Activated CD4-positive, CD25-positive, alpha-beta regulatory T cell treated with anti-CD3 and anti-CD28 coated beads, Interleukin-2, amount 50 U/mL, for 72 hours (primary cell): Measurements from ENCODE around the gene MCCD1.
"Not testable (repeated sequence)": the region's sequence is repeated elsewhere in the genome, so short reads cannot be mapped to it uniquely, and the experiment has no call there.

Source experiments
- DNase-seq: peaks from one replicate; pipeline ENCODE4 v3.0.0; 2021

MCCD1 gene

DNA sequence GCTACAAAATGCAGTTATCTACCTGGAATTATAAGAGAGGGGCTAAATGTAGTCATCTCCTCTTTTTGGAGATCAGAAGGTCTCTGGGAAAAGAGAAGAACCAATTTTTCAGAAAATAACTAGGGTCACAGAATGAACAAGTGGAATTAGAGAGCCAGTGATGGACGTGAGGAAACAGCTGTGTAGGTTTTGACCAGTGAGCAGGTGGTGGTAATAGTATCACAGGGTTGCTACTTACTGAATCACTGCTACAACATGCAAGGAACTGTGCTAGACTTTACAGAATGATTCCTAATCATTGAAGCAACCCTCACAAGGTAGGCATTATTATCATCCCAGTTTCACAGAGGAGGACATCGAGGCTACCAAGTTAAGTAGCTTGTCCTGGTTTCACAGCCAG is 15.9 kb downstream of the MCCD1 start:
- no peak for DNase-seq

DNA sequence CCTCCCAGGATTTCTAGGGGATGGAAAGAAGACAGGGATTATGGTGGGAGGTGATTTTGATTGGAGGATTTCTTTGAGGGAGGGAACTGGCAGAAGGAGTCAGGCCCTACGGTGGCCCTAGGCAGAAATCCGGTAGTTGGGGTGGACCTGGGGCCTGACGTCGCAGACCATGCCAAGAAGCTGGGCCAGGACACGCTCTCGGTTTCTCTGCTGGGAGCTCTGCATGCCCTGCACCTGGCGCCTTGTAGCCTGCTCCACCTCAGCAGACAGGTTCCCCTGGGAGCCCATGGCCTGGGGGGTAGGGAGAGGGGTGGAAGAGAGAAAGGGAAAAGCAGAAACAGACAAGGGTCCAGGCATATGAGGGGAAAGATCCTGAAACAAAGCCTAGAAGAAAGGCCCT is 16.5 kb downstream of the MCCD1 start:
- no peak for DNase-seq

DNA sequence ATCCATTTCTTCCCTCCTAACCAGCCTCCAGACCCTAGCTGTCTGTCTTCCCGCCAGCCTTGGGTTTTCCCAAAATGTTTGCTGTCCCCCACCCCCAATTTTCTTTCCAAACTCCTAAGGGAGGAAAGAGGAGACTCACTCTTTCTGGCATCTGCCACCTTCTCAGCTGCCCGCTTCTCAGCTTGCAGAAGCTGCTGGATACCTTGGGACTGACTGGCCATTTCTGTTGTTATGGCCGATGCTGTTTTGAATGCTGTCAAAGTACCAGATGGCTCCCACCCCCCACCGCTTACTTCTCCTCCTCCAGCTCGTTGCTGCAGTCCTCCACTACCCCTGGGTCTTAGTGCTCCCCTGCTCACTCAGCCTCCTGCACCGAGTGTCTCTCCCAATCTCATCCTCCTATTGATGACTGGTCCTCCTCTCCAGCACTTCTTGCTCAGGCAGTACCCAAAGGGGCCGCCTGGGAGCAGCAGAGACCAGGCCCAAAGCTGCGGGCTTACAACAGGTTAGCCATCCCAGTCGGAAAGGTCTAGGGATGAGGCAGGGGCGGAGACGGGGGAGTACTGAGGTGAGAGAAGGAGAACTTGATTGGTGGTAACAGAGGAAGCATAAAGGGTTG is 17.7 kb downstream of the MCCD1 start, which contains the start of gene ATP6V1G2:
ATP6V1G2 (minus strand) TSS at position 270 of the 619 bp plus-strand sequence; CDS start at position 221, 49 bp downstream.
- DNase-seq = peak; percentile 88

DNA sequence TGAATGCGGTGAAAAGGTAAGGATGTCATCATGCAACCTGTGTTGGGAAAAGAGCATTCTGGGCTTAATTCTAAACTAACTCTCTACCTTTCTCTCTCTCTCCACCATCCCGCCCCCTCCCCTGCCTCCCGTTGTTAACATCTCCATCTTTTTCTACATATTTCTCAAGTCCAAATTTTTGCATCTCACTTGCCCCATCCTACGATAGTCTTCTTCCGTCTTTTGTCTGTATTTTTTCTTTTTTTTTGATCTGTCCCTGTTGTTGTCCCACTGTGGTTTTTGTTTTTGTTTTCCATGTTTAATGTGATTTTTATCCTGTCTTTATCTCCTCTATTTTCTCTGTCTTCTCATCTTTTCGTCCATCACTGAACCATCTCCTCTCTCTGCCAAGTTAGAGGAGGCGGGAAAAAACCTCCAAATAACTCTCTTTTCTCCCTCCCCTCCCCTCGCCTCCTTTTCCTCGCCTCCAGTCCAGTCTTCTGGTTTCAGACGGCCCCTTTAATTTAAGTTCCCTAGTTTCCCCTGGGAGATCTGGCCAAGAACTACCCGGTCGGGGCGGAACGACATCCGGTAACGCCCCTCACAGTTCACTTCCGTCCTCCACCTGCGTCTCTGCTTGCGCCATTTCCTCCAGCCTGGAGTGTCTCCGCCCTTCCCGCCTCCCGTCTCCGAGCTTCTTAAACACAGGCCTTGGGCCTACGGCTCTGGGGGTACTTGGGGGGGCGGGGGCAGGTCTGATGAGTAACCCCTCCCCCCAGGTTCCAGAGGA is 18.4 kb downstream of the MCCD1 start, which contains the start of gene NFKBIL1:
NFKBIL1 (plus strand) TSS at position 651 of the 769 bp plus-strand sequence; CDS start at position 738, 87 bp downstream.
- peak; percentile 82 for DNase-seq

DNA sequence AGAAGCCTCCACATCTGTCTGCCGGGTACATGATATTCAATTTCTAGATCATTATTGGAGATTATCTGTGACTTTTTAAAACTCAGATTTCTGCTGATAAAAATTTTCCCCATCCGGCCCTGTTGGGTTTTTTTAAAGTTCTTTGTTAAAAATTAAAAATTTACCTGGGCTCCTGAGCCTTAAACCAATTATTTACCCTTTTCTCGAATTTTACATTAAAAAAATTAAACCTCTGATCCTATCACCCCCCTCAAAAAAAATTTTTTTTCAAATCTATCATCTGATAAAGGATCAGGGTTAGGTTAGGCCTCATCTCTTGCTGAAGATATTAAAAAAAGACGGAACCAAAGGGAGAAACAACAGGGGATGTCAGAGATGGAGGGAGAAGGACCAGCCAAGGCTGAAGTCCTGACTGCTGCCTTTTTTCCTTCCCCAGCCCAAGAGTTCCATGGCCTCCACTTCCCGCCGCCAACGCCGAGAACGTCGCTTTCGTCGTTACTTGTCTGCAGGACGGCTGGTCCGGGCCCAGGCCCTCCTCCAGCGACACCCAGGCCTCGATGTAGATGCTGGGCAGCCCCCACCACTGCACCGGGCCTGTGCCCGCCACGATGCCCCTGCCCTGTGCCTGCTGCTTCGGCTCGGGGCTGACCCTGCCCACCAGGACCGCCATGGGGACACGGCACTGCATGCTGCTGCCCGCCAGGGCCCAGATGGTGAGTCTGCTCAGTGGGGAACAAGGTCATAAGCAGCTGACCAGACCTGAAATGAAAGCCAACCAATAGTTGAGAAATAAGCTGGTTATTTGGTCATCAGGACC is 19.2 kb downstream of the MCCD1 start:
- DNase-seq = no peak

DNA sequence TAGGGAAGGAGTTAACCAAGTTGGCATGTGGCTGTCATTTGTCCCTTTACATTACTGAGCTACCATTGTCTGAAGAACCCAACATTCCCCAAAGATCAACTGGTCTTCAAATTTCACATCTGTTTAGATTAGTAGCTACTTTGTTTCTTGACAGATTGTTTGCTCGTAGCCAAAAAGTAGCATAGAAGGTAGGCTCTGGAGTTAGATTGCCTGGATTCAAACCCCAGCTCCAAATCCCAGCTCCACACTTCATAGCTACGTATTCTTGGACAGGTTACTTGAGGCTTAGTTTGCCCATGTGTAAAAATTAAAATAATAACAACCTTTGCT is 19.7 kb downstream of the MCCD1 start:
- no peak for DNase-seq

DNA sequence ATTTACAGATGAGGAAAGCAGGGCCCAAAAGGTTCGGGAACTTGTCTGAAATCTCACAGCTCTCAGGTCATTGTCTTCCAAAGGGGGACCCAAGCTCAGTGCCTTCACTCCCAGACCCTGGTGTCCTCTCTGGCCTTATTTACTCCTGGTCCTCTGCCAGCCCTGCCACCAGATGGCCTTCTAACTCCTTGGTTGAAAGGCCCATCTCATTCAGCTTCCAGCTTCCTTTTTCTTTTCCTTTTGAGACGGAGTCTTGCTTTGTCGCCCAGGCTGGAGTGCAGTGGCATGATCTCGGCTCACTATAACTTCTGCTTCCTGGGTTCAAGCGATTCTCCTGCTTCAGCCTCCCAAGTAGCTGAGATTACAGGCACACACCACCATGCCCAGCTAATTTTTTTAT is 22.6 kb downstream of the MCCD1 start:
- DNase-seq = not testable (repeated sequence)

DNA sequence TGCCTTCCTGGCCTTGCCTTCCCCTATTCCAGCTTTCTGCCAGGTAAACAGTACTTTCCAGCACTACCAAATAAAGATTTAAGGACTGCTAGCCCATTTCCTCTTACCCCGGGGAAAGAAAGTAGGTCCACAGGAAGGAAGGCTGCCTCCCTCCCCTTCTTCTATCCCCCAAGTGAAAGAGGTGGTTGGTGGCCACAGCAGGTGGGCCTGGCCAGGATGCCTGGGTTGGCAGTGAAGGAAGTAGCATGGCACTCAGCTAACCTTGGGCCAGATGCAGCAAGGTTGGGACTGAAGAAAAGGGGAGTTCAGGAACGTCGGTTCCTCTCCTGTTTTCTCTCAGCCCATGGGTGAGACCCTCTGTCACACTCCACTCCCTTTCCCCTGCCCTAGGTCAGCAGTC is 27.5 kb downstream of the MCCD1 start:
- DNase-seq = no peak

DNA sequence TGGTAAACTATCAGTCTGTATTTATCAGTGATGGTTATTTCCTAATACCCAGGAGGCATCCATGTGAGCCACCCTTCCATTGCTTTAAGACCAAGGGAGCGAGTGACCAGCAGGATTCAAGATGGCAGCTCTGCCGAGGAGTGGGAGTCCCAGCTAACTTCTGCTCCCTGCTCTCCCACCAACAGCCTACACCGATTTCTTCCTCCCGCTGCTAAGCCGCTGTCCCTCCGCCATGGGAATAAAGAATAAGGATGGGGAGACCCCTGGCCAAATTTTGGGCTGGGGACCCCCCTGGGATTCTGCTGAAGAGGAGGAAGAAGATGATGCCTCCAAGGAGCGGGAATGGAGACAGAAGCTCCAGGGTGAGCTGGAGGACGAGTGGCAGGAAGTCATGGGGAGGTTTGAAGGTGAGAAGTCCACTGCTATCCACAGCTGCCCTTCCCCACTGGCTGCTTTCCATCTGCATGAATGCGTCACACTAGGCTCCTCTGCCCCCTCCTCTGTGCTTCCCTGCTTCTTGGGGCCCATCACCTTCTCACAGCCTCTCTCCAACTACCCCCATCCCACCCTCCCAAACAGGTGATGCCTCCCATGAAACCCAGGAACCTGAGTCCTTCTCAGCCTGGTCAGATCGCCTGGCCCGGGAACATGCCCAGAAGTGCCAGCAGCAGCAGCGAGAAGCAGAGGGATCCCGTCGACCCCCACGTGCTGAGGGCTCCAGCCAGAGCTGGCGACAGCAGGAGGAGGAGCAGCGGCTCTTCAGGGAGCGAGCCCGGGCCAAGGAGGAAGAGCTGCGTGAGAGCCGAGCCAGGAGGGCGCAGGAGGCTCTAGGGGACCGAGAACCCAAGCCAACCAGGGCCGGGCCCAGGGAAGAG is 28.9 kb downstream of the MCCD1 start:
- no peak for DNase-seq

DNA sequence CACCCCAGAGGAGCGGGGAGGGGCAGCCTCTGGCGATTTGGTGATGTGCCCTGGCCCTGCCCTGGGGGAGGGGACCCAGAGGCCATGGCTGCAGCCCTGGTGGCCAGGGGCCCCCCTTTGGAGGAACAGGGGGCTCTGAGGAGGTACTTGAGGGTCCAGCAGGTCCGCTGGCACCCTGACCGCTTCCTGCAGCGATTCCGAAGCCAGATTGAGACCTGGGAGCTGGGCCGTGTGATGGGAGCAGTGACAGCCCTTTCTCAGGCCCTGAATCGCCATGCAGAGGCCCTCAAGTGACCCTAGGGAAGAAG is 29.5 kb downstream of the MCCD1 start:
- DNase-seq = no peak

DNA sequence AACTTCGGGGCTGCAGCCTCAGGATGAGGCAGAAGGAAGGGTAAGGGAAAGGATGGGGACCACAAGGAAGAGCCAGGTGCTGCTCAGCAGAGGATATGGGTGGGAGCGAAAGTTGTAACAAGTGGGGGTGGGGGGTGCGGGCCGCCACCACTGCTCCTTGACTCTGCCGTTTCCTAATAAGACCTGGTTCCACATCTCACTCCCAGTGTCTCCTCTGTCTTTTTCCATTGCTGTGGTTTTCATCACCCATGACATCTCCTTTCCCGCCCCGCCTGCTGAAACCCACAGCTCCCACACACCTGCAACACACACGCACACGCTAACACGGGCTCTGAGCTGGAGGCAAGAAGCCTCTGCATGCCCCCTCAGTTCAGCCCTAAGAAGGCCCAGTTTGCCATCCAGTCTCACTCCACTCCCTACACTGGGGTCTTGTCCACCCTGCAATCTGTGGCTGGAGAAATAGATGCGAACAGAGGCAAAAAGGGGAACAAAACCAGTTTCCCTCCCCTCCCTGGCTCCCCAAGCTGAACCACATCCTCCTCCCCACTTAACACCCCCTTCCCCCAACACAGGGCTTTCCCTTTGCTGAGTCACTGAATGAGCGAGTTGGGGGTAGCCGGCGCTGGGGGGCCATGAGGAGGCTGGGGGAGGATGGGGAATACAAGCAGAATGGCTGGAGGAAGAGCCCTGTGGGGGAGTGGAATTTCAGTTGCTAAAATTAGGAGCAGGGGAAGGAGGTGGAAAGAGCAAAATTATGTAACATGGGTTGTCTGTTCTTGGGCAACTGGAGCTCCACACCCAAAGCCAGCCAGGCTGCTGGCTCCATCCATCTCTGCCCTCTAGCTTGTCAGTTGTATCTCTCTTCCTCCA is 30.1 kb downstream of the MCCD1 start:
- DNase-seq = no peak

DNA sequence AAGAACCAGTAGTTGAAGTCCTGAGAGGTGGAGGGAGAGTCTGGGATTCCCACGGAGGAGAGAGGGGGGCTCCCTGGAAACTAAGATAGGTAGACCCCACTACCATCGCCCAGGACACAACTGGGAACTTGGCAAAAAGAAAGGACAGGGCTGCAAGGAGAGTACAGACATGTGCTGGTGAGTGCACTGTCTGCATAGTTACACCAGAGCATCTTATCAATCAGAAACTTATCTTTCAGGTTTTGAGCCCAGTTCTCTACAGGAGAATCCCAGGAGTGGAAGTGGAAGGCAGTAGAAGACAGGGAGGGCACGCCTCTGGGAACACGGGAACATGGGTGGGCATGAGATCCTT is 30.8 kb downstream of the MCCD1 start:
- DNase-seq = no peak

DNA sequence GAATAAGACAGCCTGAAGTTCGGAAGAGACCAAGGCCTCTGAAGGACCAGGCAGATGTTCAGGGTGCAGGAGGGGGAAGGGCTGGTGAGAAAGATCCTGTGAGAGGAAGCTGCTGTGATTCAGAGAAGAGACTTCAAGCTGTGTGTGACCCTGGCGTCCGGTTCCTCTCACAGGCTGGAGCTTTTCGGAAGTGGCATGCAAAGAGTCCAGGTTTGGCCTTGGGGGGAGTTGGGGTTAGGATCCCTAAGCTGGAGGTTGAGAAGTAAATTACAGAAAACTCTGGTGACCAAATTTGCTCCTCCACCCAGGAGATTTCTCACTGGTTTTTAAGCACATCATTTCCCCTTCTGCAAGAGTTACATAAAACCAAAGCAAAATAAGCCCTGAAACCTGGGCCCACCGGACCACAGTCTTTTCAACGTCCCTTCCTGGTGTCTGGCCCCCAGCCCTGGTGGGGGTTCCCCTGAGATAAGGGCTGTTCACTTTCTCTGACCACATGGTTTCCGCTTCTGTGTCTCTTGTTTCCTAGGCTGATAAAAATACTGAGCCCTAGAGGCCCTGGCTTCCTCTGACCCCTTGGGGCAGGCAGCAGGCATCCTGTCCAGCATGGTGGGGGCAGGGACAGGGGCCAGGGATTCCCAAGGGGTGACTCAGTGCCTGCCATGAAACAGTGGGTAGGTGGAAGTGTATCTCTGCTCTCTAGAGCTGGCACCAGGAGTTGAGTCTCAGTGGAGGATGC is 31.4 kb downstream of the MCCD1 start:
- DNase-seq = no peak

DNA sequence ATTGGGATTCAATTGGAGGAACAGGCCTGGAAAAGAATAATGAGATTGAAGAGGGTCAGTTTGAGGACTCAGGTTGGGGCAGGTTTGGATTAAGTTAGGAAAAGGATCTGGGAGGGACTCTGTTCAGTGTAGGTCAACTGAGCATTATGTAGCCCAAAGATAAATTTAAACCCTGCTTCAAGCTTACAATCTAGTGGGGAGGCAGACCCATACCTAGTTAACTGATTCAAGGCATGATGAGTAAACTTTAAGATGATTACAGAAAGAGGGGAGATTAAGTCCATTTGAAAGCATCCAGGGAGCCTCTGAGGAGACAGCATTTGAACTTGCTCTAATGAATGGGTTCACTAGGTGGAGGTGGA is 31.9 kb downstream of the MCCD1 start:
- no peak for DNase-seq

DNA sequence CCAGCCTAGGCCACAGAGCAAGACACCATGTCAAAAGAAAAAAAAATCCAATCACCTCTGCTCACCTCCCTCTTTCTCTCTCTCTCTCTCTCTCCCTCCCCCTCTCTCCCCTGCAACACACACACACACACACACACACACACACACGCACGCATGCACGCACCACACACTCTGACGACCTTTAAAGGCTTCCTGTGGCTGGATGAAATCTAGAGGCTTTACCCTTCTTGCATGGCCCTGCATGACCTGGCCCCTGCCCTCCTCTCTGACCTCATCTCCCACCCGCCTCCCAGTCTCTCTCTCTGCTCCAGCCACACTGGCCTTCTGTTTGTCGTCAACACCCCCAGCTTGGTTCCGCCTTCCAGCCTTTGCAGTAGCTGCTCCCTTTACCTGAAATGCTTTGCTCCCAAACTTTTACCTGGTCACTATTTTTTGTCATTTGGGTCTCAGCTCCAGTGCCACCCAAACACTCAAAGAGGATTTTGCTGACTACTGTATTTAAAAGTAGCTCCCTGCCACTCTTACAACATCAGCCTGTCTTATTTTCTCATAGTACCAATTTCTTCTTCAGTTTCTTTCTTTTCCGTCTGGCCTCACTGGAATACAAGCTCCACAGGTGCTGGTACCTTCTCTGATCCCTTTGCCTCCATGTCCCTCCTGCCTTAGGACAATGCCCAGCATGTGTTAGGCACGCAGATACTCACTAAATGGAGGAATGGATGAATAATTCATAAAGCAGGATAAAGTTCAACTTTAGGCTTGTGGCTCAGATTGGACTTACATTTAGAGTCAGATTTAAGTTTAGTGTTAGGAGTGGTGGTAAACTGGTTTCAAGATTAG is 39.0 kb downstream of the MCCD1 start:
- no peak for DNase-seq

DNA sequence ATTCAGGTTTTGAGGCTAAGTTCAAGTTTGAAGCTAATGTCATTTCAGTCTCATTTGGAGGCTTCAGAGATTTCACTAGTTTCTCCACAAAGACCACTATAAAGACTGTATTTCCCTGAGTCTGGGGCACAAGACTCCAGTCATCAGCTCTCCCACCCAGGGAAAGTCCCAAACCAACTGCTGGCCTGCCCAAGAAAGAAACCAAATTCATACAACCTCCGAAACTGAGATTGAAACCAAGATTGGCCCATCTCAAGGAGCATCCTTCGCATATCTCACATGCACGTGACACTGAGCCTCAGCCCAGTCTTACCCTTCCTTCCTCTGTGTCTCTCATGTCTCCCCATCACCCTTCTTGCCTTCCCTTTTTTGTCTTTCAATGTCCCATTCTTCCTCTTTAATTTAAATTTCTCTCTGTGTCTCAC is 39.8 kb downstream of the MCCD1 start:
- peak; percentile 57 for DNase-seq

DNA sequence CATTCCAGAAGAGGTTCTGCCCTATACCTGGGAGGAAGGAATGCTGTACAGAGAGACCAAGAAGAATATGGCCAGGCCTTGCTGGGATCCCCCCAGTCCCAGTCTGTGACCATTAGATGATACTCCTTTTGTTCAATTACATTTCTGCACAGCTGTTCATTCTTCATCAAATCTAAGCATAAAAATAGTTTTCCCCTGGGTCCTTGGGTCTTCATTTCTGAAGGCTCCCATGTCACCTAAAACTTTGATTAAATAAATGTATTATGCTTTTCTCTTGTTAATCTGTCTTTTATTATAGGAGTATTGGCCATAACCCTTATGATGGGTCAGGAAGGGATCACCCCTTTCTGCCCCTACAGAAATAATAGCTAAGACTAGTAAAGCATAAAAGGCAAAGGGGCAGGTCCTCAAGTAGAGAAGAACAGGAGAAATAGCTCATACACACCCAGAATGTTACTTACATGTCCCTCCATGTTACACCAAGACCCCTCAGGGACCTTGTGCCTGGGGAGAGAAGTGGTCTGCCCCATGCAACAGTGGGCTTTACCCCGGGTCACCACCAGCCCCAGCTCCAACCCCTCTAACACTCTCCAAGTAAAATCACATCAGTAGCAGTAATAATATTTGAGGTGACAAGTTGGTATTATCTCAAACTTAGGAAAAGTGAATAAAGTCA is 41.2 kb downstream of the MCCD1 start:
- no peak for DNase-seq

DNA sequence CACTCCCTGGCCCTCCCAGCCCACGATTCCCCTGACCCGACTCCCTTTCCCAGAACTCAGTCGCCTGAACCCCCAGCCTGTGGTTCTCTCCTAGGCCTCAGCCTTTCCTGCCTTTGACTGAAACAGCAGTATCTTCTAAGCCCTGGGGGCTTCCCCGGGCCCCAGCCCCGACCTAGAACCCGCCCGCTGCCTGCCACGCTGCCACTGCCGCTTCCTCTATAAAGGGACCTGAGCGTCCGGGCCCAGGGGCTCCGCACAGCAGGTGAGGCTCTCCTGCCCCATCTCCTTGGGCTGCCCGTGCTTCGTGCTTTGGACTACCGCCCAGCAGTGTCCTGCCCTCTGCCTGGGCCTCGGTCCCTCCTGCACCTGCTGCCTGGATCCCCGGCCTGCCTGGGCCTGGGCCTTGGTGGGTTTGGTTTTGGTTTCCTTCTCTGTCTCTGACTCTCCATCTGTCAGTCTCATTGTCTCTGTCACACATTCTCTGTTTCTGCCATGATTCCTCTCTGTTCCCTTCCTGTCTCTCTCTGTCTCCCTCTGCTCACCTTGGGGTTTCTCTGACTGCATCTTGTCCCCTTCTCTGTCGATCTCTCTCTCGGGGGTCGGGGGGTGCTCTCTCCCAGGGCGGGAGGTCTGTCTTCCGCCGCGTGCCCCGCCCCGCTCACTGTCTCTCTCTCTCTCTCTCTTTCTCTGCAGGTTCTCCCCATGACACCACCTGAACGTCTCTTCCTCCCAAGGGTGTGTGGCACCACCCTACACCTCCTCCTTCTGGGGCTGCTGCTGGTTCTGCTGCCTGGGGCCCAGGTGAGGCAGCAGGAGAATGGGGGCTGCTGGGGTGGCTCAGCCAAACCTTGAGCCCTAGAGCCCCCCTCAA is 43.5 kb downstream of the MCCD1 start, which contains the start of gene LTA:
LTA (plus strand) TSS at position 249 of the 871 bp plus-strand sequence; CDS start at position 703, 454 bp downstream.
- DNase-seq = peak; percentile 79
